Lung (tissue), 12 donors: ENCODE measurements around the gene SLC44A4. TPM values are rescaled to one million over a fixed set of nuclear protein-coding genes. Genes with fewer than 3 reads are reported as not detected.
"Not testable (repeated sequence)": the region's sequence is repeated elsewhere in the genome, so short reads cannot be mapped to it uniquely, and the experiment has no call there.

Source experiments
- ATAC-seq: fragments of 200-7000 bp; cut with Tn5 transposase; one replicate; pipeline ENCODE4 v1.9.1; 2020; ENCODE audit warnings: moderate number of reproducible peaks; ENCODE audit not compliant: insufficient read depth, low FRiP score
- DNase-seq, 3 donors: peaks; one replicate each; pipeline ENCODE4 v3.0.0-alpha.2; 2013 to 2017
- H3K27ac ChIP-seq, 2 donors: one replicate each; pipeline ENCODE4 v1.5.1; 2013; ENCODE audit warnings: mild to moderate bottlenecking in 2 of 2, moderate library complexity in 2 of 2, control low read depth in 1 of 2, inconsistent platforms in 1 of 2, low read depth in 1 of 2, low read length in 1 of 2
- H3K27me3 ChIP-seq, 3 donors: one replicate each; pipeline ENCODE4 v1.5.1; 2013; ENCODE audit warnings: low read length in 2 of 3; ENCODE audit not compliant: control insufficient read depth in 3 of 3, insufficient read depth in 3 of 3
- H3K36me3 ChIP-seq, 4 donors: one replicate each; pipeline ENCODE4 v1.5.1; 2013; ENCODE audit warnings: low read length in 4 of 4, mild to moderate bottlenecking in 1 of 4, moderate library complexity in 1 of 4; ENCODE audit not compliant: control insufficient read depth in 4 of 4, insufficient read depth in 4 of 4
- H3K4me1 ChIP-seq, 5 donors: one replicate each; pipeline ENCODE4 v1.5.1; 2013; ENCODE audit warnings: low read length in 5 of 5, mild to moderate bottlenecking in 2 of 5, moderate library complexity in 1 of 5; ENCODE audit not compliant: control insufficient read depth in 5 of 5, insufficient read depth in 5 of 5
- H3K4me3 ChIP-seq: one replicate; pipeline ENCODE4 v1.5.1; 2013; ENCODE audit warnings: mild to moderate bottlenecking, control low read depth, moderate library complexity
- H3K9ac ChIP-seq, 2 donors: one replicate each; pipeline ENCODE4 v1.5.1; 2013; ENCODE audit warnings: low read length in 2 of 2, control low read depth in 1 of 2; ENCODE audit not compliant: insufficient read depth in 1 of 2
- H3K9me3 ChIP-seq, 4 donors: one replicate each; pipeline ENCODE4 v1.5.1; 2013; ENCODE audit warnings: low read length in 3 of 4, mild to moderate bottlenecking in 1 of 4, moderate library complexity in 1 of 4; ENCODE audit not compliant: control insufficient read depth in 4 of 4, insufficient read depth in 3 of 4
- WGBS, 2 donors: extraction: QIAGEN DNeasy Blood & Tissue Kit; methylation state at CpG; one replicate each; pipeline ENCODE4 v1.1.7; 2013; 5-methylcytosine and 5-hydroxymethylcytosine counted together
- polyA plus RNA-seq, 2 donors: library from polyadenylated mRNA; stranded (reverse); fragments of 200-250 nt; gene quantifications; one replicate each; pipeline ENCODE4 v1.2.1, GENCODE V29; 2013
- total RNA-seq, 2 donors: library from RNA; depleted of rRNA in 1 of 2; stranded (reverse); fragments of >200 nt in 1 of 2; gene quantifications; one replicate each; pipeline ENCODE4 v1.2.1, GENCODE V29; 2014 to 2021
- TF ChIP-seq, protein P1 (sequence below): IDR thresholded peaks from 2 replicates; pipeline ENCODE4 v1.5.1; 2012; ENCODE audit warnings: mild to moderate bottlenecking; ENCODE audit errors: control extremely low read depth, extremely low read depth
- donor health status: control.
- donor health status: control.
- donor health status: Bipolar disorder and iron deficiency.
- donor health status: healthy.
- donor health status: DM: yes; HTN: yes; CAD: no.

Gene SLC44A4
- total and polyA plus RNA-seq, 4 donors, result 22.2 to 121 (median 49.7) TPM

- DNase-seq (no peak), ATAC-seq (no peak)
- Histone ChIP-seq H3K4me1 (peaks cover 0 to 17% (median 5%) of the 10 kb centered on the region in 5 donors), H3K27me3 (no peaks in the 10 kb centered on the region), H3K36me3 (peaks cover 6 to 31% (median 11%) of the 10 kb centered on the region in 4 donors), H3K9me3 (no peaks in the 10 kb centered on the region), H3K4me3 (no peak overlapping the region), H3K9ac (no peak overlapping the region), H3K27ac (no peak overlapping the region)
- 93% methylated on average over 7 of the region's 7 CpGs for WGBS, 2 donors
- TF ChIP-seq, protein P1, sequence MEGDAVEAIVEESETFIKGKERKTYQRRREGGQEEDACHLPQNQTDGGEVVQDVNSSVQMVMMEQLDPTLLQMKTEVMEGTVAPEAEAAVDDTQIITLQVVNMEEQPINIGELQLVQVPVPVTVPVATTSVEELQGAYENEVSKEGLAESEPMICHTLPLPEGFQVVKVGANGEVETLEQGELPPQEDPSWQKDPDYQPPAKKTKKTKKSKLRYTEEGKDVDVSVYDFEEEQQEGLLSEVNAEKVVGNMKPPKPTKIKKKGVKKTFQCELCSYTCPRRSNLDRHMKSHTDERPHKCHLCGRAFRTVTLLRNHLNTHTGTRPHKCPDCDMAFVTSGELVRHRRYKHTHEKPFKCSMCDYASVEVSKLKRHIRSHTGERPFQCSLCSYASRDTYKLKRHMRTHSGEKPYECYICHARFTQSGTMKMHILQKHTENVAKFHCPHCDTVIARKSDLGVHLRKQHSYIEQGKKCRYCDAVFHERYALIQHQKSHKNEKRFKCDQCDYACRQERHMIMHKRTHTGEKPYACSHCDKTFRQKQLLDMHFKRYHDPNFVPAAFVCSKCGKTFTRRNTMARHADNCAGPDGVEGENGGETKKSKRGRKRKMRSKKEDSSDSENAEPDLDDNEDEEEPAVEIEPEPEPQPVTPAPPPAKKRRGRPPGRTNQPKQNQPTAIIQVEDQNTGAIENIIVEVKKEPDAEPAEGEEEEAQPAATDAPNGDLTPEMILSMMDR, result no peak
Measured at GRCh38 chr6:31861150-31861549, 17.6 kb downstream of the SLC44A4 start.

DNA sequence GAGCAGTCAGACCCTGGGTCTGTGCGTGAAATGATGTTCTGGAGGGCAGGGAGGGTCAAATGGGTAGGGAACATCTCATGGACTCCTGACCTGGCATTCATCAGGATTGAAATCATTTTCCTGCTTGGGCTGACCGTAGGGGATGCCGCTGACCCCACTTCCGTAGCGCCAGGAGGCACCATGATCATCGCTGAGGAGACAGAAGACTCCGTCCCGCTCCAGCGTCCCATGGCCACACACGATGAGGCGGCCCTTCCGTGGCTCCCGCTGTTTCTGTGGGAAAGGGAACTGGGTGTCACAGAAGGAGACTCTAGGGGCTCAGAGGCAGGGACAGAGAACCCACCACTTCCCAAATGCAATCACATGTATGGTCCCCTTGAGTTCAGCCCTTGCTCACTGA is 18.4 kb downstream of the SLC44A4 start:
- Histone ChIP-seq H3K9ac (no peak overlapping the region), H3K4me3 (no peak overlapping the region), H3K36me3 (peaks cover 6 to 31% (median 11%) of the 10 kb centered on the region in 4 donors), H3K27ac (no peak overlapping the region), H3K27me3 (no peaks in the 10 kb centered on the region), H3K9me3 (no peaks in the 10 kb centered on the region), H3K4me1 (peaks cover 0 to 17% (median 5%) of the 10 kb centered on the region in 5 donors)
- no peak for DNase-seq
- TF ChIP-seq, protein P1, result no peak
- 96 to 98% methylated on average over 13 of the region's 13 CpGs for WGBS, 2 donors
- no peak for ATAC-seq

DNA sequence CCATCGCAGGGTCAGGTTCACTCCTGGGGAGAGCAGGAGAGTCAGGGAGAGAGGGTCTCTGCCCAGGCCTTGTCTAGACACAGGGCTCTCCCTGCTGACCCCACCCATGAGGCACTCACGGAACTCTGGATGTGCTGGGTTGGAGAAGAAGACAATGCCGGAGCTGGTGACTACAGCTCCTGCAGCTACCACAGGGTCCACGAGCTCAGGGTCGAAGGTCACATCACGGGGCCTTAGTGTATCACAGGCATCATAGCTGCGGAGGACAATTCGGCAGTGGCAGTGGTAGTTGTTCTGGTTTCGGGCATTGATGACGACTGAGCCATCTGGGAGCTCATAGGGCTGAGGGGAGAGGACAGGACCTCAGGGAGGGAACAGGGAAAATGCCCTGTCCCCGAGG is 18.9 kb downstream of the SLC44A4 start:
- WGBS, 2 donors, result 91 to 94% methylated on average over 11 of the region's 11 CpGs
- Histone ChIP-seq H3K4me3 (no peak overlapping the region), H3K27ac (no peak overlapping the region), H3K4me1 (peaks cover 0 to 17% (median 5%) of the 10 kb centered on the region in 5 donors), H3K36me3 (peaks cover 6 to 31% (median 11%) of the 10 kb centered on the region in 4 donors), H3K9me3 (no peaks in the 10 kb centered on the region), H3K27me3 (no peaks in the 10 kb centered on the region), H3K9ac (no peak overlapping the region)
- TF ChIP-seq, protein P1, result no peak
- no peak for ATAC-seq
- DNase-seq, result no peak

DNA sequence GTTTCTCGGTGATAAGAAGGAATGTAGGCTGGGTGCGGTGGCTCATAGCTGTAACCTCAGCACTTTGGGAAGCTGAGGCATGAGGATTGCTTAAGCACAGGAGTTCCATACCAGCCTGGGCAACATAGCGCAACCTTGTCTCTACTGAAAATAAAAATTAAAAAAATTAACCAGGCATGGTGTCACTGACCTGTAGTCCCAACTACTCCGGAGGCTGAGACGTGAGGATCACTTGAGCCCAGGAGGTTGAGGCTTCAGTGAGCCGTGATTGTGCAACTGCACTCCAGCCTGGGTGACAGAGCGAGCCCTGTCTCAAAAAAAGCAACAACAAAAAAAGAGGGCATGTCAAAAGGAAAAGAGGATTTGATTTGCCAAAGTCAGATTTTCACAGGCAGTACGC is 20.1 kb downstream of the SLC44A4 start:
- Histone ChIP-seq H3K4me3 (no peak overlapping the region), H3K9ac (no peak overlapping the region), H3K4me1 (peaks cover 0 to 14% (median 5%) of the 10 kb centered on the region in 5 donors), H3K27me3 (no peaks in the 10 kb centered on the region), H3K36me3 (peaks cover 6 to 31% (median 11%) of the 10 kb centered on the region in 4 donors), H3K9me3 (no peaks in the 10 kb centered on the region), H3K27ac (no peak overlapping the region)
- TF ChIP-seq, protein P1, result no peak
- ATAC-seq (no peak), DNase-seq (no peak)
- WGBS, 2 donors, result 90 to 95% methylated on average over 8 of the region's 8 CpGs

DNA sequence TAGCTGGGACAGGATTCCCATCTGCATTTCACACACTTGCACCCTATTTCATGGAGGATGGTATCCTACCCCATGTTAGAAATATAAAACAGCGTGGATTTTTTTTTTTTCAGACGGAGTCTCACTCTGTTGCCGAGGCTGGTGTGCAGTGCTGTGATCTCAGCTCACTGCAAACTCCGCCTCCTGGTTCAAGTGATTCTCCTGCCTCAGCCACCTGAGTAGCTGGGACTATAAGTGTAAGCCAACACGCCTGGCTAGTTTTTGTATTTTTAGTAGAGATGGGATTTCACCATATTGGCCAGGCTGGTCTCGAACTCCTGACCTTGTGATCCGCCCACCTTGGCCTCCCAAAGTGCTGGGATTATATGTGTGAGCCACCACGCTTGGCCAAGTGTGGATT is 21.0 kb downstream of the SLC44A4 start:
- H3K27ac ChIP-seq, H3K9ac ChIP-seq, DNase-seq, ATAC-seq, H3K9me3 ChIP-seq, H3K27me3 ChIP-seq, H3K4me3 ChIP-seq, H3K4me1 ChIP-seq: not testable (repeated sequence)
- WGBS, 2 donors, result 88 to 95% methylated on average over 8 of the region's 8 CpGs
- peaks cover 6 to 31% (median 11%) of the 10 kb centered on the region in 4 donors for H3K36me3 ChIP-seq
